ENCODE data around the gene IL22RA2.

IL22RA2 gene

GRCh38 chr6:137147195-137147594 lies 26.2 kb downstream of the IL22RA2 start:
- DNase-seq (ENCODE audit: low spot score): no peak
- no peak for TF ChIP-seq CTCF (IDR thresholded peaks at IDR 0.05)
- no peak overlapping the region for H3K4me3 ChIP-seq
- no peak overlapping the region for H3K27ac ChIP-seq

DNA sequence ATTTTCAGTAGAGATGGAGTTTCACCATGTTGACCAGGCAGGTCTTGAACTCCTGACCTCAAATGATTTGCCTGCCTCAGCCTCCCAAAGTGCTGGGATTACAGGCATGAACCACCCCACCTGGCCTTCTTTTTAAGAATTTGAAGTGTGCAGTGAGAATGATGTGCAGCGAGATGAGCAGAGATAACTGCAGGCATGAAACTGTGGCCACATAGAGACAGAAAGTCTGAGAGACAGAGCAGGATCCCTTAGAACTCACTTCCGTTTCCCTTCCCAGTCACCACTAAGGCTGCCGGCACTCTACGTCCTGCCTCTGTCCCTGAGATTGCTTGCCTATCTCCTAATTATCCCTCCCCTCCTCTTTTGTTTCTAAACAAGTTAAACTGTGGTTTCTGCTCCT lies 27.2 kb downstream of the IL22RA2 start:
- no peak overlapping the region for H3K4me3 ChIP-seq
- no peak for TF ChIP-seq CTCF (IDR thresholded peaks at IDR 0.05)
- no peak overlapping the region for H3K27ac ChIP-seq
- no peak for DNase-seq (ENCODE audit: low spot score)

- no peak for DNase-seq (ENCODE audit: low spot score)
- TF ChIP-seq CTCF (IDR thresholded peaks at IDR 0.05): no peak
- Histone ChIP-seq H3K27ac (no peak overlapping the region), H3K4me3 (no peak overlapping the region)
These were observed 28.0 kb downstream of the IL22RA2 start for GRCh38 chr6:137145421-137145820.

- Histone ChIP-seq H3K4me3 (no peak overlapping the region), H3K27ac (no peak overlapping the region)
- TF ChIP-seq CTCF (IDR thresholded peaks at IDR 0.05): no peak
- DNase-seq (ENCODE audit: low spot score): no peak
These were observed 37.4 kb downstream of the IL22RA2 start for GRCh38 chr6:137136065-137136464.

- TF ChIP-seq CTCF (IDR thresholded peaks at IDR 0.05): no peak
- Histone ChIP-seq H3K4me3 (no peak overlapping the region), H3K27ac (no peak overlapping the region)
- no peak for DNase-seq (ENCODE audit: low spot score)
These were observed 39.0 kb downstream of the IL22RA2 start for GRCh38 chr6:137134483-137134882.

DNA sequence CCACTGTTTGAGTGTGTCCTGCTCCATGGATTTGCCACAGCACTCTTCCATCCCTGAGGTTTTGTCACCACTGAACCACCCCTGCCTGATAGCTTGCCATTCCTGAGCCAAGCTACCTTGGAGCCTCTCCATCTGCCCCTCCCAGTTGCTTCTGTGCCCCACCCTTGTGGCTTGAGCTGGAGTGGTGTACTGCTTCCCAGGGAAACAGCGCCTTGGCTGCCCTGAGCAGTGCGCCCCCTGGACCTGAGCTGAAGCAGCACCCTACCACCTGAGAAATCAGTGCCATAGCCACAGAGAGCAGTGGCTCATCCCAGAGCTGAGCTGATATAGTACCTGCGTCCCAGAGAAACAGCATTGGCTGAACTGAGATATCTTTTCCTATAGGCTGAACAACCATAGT lies 40.3 kb downstream of the IL22RA2 start:
- no peak for DNase-seq (ENCODE audit: low spot score)
- no peak overlapping the region for H3K27ac ChIP-seq
- TF ChIP-seq CTCF (IDR thresholded peaks at IDR 0.05): no peak
- no peak overlapping the region for H3K4me3 ChIP-seq

DNA sequence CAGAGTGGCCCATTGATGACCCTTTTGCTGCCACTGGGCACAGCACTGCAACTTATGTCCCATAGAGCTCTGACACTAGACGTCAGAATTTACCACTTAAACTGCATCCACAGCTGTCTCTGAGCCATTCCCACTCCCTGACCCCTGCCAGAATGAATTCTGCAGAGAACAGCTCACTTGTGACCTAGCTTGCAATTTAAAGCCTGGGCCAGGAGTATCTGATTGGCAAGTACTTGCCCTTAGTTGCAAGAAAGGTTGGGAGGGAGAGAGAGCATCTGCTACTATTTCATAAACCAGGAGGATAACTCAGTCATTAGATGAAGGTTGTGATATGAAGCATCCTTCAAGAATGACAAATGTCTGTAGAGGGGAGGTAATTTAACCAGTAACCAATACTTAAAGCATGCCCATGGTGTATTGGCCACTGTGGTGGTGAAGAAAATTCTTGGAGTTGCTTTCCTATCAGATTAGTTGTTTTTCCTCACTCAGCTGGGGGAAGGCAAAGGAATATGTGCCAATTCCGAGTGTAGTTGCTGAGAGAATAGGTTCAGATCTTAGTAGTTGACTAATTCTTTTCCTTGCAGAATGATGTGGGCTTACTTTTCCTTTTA lies 46.5 kb downstream of the IL22RA2 start:
- H3K4me3 ChIP-seq: no peak overlapping the region
- H3K27ac ChIP-seq: no peak overlapping the region
- TF ChIP-seq CTCF (IDR thresholded peaks at IDR 0.05): no peak
- no peak for DNase-seq (ENCODE audit: low spot score)

Measured in coronary artery (tissue), 2 donors.